ENCODE data around the gene ALDH1L2. TPM values are rescaled to one million over a fixed set of nuclear protein-coding genes. Genes with fewer than 3 reads are reported as not detected.

ALDH1L2 gene
- total and polyA plus RNA-seq, 9 of the 15 experiments (the other 6 are each of a cell fraction or from before 2014, with no cell fraction given): 1.1 to 9.9 (median 3.8) TPM

DNA sequence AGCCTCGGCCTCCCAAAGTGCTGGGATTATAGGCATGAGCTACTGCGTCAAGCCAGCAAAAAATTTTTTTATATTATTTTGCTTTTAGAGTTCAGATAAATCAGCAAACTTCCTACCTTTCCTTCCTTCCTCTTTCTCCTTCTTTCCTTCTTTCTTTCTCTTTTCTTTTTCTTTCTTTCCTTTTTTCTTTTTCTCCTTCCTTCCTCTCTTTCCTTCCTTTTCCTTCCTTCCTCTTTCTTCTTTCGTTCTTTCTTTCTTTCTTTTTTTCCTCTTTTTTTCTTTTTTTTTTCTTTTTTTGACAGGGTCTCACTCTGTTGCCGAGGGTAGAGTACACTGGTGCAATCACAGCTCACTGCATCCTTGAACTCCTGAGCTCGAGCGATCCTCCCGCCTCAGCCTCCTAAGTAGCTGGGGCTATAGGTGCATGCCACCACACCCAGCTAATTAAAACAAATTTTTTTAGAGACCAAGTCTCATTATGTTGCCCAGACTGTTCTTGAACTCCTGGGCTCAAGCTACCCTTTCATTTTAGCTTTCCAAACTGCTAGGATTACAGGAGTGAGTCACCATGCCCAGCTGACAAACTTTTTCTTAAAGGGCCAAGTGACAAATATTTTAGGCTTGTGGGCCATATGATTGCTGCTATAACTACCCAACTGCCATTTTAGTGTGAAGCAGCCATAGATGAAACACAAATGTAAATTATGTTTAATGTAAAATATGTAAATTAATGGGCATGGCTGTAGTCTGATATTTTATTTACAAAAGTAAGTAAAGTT lies 16.1 kb upstream of the ALDH1L2 start:
- CTCF ChIA-PET (ENCODE audit: low intra/inter-chr PET ratio): no interaction called here
- Histone ChIP-seq H3K9ac (ENCODE audit: insufficient read depth in 1 of 2, low read depth in 2 of 2, low read length in 2 of 2) (no peak overlapping the region), H3K4me3 (no peak overlapping the region), H2AFZ (ENCODE audit: low read depth, low read length) (no peak overlapping the region), H3K9me1 (ENCODE audit: control insufficient read depth, insufficient read depth, low read length) (no peaks in the 10 kb centered on the region), H3K4me1 (replicated peaks in 1 of 2; ENCODE audit: control insufficient read depth in 2 of 2, insufficient read depth in 2 of 2, low read length in 2 of 2) (no peaks in the 10 kb centered on the region), H3K27ac (ENCODE audit: extremely low read depth, low read depth, low read length) (no peak overlapping the region), H3K27me3 (ENCODE audit: control insufficient read depth in 2 of 2, insufficient read depth in 2 of 2, low read length in 2 of 2) (no peaks in the 10 kb centered on the region), H4K20me1 (replicated peaks; ENCODE audit: control insufficient read depth, insufficient read depth, low read length) (no peaks in the 10 kb centered on the region), H3K79me2 (ENCODE audit: control insufficient read depth, insufficient read depth, low read length) (no peaks in the 10 kb centered on the region), H3K9me3 (replicated peaks; ENCODE audit: control insufficient read depth, insufficient read depth, low read depth, low read length) (no peaks in the 10 kb centered on the region), H3K36me3 (ENCODE audit: control insufficient read depth, insufficient read depth, low read length) (no peaks in the 10 kb centered on the region), H3K4me2 (ENCODE audit: insufficient read depth, low read length) (no peak overlapping the region)
- POLR2A ChIA-PET: interaction anchor here (0.6 kb wide), 1 partner anchor 9 kb away, joined by 3 read pairs; no protein-coding TSS in a partner anchor
- FAIRE-seq: no peak
- no TSS peak for BruUV-seq (replicated peaks)
- intact Hi-C loops (cut with micrococcal nuclease): loop anchor here (5.0 kb wide), 2 partner anchors 113 to 368 kb away; partner anchors contain the start of gene NOPCHAP1
- TF ChIP-seq, protein P1, sequence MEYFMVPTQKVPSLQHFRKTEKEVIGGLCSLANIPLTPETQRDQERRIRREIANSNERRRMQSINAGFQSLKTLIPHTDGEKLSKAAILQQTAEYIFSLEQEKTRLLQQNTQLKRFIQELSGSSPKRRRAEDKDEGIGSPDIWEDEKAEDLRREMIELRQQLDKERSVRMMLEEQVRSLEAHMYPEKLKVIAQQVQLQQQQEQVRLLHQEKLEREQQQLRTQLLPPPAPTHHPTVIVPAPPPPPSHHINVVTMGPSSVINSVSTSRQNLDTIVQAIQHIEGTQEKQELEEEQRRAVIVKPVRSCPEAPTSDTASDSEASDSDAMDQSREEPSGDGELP (CRISPR knock-in tag; IDR thresholded peaks at IDR 0.05; ENCODE audit: borderline replicate concordance): peak; percentile 38; the same call in 1 of the 2 replicates
- TF ChIP-seq ZNF23 (CRISPR knock-in tag; IDR thresholded peaks at IDR 0.05) (no peak), ZNF512 (tag; IDR thresholded peaks at IDR 0.05) (peak; percentile 95), ZNF695 (CRISPR knock-in tag; IDR thresholded peaks at IDR 0.05) (no peak), JUND (IDR thresholded peaks at IDR 0.05; ENCODE audit: borderline replicate concordance, low read depth, low read length) (peak; percentile 79), JUND (tag; IDR thresholded peaks at IDR 0.05; ENCODE audit: borderline replicate concordance, low read depth, low read length) (peak; percentile 64; the same call in 1 of the 3 replicates), XRCC5 (IDR thresholded peaks at IDR 0.05; ENCODE audit: low read depth, low read length) (no peak), FOSL1 (tag; conservative IDR thresholded peaks at IDR 0.05) (peak; percentile 69)
- TF ChIP-seq, protein P2, sequence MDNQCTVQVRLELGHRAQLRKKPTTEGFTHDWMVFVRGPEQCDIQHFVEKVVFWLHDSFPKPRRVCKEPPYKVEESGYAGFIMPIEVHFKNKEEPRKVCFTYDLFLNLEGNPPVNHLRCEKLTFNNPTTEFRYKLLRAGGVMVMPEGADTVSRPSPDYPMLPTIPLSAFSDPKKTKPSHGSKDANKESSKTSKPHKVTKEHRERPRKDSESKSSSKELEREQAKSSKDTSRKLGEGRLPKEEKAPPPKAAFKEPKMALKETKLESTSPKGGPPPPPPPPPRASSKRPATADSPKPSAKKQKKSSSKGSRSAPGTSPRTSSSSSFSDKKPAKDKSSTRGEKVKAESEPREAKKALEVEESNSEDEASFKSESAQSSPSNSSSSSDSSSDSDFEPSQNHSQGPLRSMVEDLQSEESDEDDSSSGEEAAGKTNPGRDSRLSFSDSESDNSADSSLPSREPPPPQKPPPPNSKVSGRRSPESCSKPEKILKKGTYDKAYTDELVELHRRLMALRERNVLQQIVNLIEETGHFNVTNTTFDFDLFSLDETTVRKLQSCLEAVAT (IDR thresholded peaks at IDR 0.05): peak in 1 of 2 experiments; percentile 55; a peak in 1 of 4 replicates
- TF ChIP-seq, protein P3, sequence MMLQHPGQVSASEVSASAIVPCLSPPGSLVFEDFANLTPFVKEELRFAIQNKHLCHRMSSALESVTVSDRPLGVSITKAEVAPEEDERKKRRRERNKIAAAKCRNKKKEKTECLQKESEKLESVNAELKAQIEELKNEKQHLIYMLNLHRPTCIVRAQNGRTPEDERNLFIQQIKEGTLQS (IDR thresholded peaks at IDR 0.05): peak; percentile 67
- TF ChIP-seq, protein P3 (CRISPR knock-in tag; conservative IDR thresholded peaks at IDR 0.05): no peak
- in situ Hi-C loops (cut with MboI): no loop called here
- 32% methylated on average over 7 of the region's 7 CpGs for WGBS (ENCODE audit: insufficient coverage, low coverage, missing lambda C conversion rate)
- ATAC-seq: peak; percentile 56; the same call in 2 of the 3 replicates
- no peak for DNase-seq (ENCODE audit: extremely low read depth in 1 of 4, low spot score in 3 of 4)

Measured in K562 (cell line).